Activated CD4-positive, alpha-beta T cell treated with anti-CD3 and anti-CD28 coated beads, Interleukin-2, amount 50 U/mL, for 1 hour (primary cell): ENCODE data around the gene LRRN4CL.
"Not testable (repeated sequence)": the region's sequence is repeated elsewhere in the genome, so short reads cannot be mapped to it uniquely, and the experiment has no call there.

Source experiments
- DNase-seq: peaks from one replicate; pipeline ENCODE4 v3.0.0-alpha.2; 2020

Gene LRRN4CL

GRCh38 chr11:62709247-62710000 lies 20.1 kb upstream of the LRRN4CL start:
- peak; percentile 96 for DNase-seq

DNA sequence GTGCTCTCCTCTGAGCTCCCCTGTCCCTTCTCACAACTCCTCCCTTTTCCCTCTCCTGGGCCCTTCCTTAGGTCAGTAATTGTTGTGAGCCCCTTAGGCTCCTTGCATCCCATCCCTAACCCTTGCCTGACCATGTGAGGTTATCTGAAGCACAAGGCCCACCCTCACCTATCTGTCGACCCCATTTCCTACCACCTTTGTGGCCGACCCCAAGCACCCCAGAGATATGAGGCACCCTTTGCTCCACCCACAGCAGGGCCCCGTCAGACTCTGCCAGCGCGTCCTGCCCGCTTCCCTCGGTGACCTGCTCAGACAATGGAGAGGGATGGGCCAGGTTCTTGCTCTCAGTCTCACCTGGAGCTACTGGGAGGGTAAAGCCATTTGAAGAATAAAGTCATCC lies 19.5 kb upstream of the LRRN4CL start:
- peak; percentile 44 for DNase-seq

- no peak for DNase-seq
Observed at GRCh38 chr11:62708392-62708791, 19.1 kb upstream of the LRRN4CL start.

DNA sequence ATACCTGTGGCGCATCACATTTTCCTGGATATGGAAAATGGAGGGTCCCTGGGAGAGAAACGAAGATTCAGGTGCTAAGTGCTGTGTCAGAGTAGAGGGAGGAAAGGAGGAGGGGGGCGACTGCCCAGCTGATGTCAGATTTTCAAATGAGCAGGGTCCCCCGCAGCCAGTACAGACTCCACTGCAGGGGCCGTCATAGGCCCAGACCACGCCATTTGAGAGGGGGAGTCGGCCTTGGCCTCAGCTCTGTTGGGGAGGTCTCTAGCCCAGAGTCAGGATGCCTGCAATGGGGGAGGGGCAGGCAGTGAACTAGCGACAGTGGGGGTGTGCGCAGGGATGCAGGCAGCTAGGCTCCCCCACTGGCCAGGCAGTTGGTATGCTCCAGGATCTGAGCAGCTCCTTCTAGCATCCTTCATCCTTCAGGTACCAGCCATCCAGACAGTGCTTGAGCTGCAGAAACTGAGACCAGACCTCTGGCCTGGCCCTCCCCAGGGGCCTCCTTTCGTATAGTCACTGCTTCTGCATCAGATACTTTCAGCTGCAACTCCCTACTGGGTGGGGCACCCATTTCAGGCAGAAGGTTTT lies 18.0 kb upstream of the LRRN4CL start, which contains the start of the genes BSCL2 and GNG3:
TSS of gene BSCL2 (minus strand) at position 148 of the 585 bp plus-strand sequence. CDS start 229 bp downstream, outside the sequence.
TSS of gene GNG3 (plus strand) at position 400 of the 585 bp plus-strand sequence. CDS start 620 bp downstream, outside the sequence.
- DNase-seq, result no peak

- no peak for DNase-seq
Observed at GRCh38 chr11:62706850-62707247, 17.5 kb upstream of the LRRN4CL start.

GRCh38 chr11:62705880-62706849 lies 16.8 kb upstream of the LRRN4CL start:
- peak; percentile 95 for DNase-seq

GRCh38 chr11:62705413-62705812 lies 16.1 kb upstream of the LRRN4CL start:
- no peak for DNase-seq

- not testable (repeated sequence) for DNase-seq
Observed at GRCh38 chr11:62703921-62704320, 14.6 kb upstream of the LRRN4CL start.

- DNase-seq, result no peak
Observed at GRCh38 chr11:62702246-62702645, 12.9 kb upstream of the LRRN4CL start.

- DNase-seq, result peak; percentile 78
Observed at GRCh38 chr11:62694455-62695167, 5.3 kb upstream of the LRRN4CL start.

GRCh38 chr11:62693624-62694023 lies 4.3 kb upstream of the LRRN4CL start:
- not testable (repeated sequence) for DNase-seq

DNA sequence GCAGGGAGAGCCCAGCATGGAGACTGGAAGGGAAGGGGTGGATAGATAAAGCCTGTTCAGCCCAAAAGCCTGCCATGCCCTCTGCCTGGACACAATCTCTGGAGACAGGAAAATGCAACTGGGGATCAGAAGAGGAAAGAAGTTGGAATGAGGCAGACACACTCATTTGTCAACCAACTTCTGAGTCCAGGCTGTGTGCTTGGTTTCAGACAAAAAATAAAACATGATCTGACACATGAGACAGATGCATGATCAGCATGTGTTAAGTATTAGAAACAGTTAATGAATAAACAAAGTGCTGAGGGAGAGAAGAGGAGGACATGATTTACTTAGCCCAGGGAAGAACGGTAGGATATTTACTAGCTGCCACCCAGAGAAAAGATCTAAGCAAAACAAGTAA lies 839 bp downstream of the LRRN4CL start:
- no peak for DNase-seq

DNA sequence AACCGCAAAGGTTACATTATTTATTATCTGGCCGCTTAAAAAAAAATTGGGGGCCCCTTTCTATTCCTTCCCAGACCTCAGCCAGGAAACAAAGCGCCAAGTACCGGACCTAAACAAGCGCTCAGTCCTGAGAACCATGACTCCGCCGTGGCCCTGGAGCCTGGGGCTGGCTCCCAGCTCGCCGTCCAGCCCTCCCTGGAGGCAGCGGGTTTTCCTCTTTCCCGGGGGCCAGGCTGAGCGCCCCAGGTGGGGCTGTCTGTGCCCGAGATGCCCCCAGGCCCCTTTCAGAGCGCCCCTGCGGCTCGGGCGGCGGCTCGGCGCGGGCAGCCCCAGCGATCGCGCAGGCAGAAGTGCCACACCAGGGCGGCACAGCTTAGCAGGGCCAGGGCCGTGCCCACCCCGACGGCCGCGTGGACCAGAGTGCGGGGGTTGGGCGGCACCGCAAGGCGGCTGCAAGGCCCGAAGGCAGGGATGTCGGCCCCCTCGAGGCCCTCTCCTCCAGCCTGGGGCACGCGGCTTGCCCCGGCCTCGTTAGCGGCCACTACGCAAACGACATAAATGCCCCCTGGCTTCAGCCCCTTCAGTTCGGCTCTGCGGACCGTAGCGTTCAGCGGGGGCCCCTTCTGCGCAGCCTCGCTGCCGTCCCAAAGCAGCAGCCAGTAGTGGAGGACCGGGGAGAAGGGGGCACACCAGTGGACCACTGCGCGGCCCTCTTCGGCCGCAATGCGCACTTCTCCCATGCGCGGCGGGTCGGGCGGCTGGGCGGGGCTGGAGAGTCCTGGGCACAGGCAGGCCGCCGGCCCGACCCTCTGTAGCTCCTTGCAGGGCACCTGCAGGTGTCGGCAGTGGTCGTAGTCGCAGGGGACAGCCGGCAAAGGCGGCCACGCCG lies 1.6 kb downstream of the LRRN4CL start:
- no peak for DNase-seq

- no peak for DNase-seq
Observed at GRCh38 chr11:62682518-62682917, 6.8 kb downstream of the LRRN4CL start.

GRCh38 chr11:62680825-62681240 lies 8.5 kb downstream of the LRRN4CL start:
- DNase-seq, result peak; percentile 26

GRCh38 chr11:62678770-62679696 lies 10.3 kb downstream of the LRRN4CL start, which contains the start of gene UBXN1:
TSS of gene UBXN1 (minus strand) at chr11:62679073. CDS start at chr11:62678923, 150 bp downstream.
- DNase-seq, result peak; percentile 75

DNA sequence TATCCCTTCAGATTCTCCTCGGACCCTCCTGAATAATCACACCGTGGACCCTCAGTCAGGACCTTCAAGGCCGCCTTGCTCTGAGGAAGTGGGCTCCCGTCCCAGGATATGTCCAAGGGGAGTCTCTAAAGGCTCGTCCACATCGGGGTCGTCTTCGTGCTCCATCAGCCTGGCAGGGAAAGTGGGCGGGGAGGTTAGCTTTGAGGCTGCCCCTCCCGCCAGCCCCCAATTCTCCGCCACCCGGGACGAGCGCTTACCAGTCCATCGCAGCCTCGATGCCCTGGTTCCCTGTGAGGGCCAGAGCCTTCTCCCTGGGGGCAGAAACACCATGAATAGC lies 10.9 kb downstream of the LRRN4CL start:
- no peak for DNase-seq

DNA sequence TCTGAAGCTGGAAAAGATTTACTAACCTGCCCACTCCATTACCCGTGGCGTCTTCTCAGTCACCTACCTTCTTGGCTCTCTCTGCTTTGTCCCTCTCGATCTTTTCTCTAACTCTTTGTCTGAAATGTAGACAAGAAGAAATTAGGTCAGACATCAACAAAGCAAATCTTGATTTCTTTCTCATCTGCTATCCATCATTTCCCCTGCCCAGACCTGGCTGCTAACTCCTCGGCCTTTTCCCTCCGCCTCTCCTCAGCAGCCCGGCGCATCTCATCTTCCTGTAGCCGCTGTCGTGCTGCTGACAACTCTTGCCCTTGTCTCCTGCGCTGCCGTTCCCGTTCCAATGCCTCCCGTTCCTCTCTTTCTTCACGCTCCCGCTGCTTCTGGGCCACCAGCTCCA lies 11.6 kb downstream of the LRRN4CL start:
- no peak for DNase-seq

- no peak for DNase-seq
Observed at GRCh38 chr11:62677156-62677555, 12.2 kb downstream of the LRRN4CL start.

GRCh38 chr11:62676698-62677097 lies 12.6 kb downstream of the LRRN4CL start:
- no peak for DNase-seq
